ENCODE results near the gene TIMM23.

GRCh38 chr10:46046261-46046660 lies 74.0 kb downstream of the TIMM23 start, which contains the start of gene MSMB:
- TF ChIP-seq, protein P1, sequence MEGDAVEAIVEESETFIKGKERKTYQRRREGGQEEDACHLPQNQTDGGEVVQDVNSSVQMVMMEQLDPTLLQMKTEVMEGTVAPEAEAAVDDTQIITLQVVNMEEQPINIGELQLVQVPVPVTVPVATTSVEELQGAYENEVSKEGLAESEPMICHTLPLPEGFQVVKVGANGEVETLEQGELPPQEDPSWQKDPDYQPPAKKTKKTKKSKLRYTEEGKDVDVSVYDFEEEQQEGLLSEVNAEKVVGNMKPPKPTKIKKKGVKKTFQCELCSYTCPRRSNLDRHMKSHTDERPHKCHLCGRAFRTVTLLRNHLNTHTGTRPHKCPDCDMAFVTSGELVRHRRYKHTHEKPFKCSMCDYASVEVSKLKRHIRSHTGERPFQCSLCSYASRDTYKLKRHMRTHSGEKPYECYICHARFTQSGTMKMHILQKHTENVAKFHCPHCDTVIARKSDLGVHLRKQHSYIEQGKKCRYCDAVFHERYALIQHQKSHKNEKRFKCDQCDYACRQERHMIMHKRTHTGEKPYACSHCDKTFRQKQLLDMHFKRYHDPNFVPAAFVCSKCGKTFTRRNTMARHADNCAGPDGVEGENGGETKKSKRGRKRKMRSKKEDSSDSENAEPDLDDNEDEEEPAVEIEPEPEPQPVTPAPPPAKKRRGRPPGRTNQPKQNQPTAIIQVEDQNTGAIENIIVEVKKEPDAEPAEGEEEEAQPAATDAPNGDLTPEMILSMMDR (IDR thresholded peaks at IDR 0.05; ENCODE audit: low read depth, low read length, missing input control): no peak
- no peak for TF ChIP-seq TAF1 (conservative IDR thresholded peaks at IDR 0.05)
